Epidermal melanocyte (primary cell): Measurements from ENCODE around the gene CCDC195.

Experiments used
- DNase-seq: peaks from one replicate; pipeline ENCODE4 v3.0.0; 2011; ENCODE audit warnings: low spot score; ENCODE audit not compliant: insufficient read length

CCDC195 gene

GRCh38 chr2:224716201-224716600 is at the start of gene CCDC195:
Gene CCDC195, minus strand, starts transcription at chr2:224716365. Its CDS starts 0 bp downstream, at chr2:224716365.
- no peak for DNase-seq

GRCh38 chr2:224764565-224765236 is 48.5 kb upstream of the CCDC195 start:
- DNase-seq = no peak

GRCh38 chr2:224757934-224758548 is 41.9 kb upstream of the CCDC195 start:
- DNase-seq = no peak

- no peak for DNase-seq
These were observed 37.8 kb upstream of the CCDC195 start for GRCh38 chr2:224753743-224754540.

GRCh38 chr2:224751996-224752698 is 36.0 kb upstream of the CCDC195 start:
- no peak for DNase-seq

- DNase-seq = no peak
These were observed 33.0 kb upstream of the CCDC195 start for GRCh38 chr2:224749136-224749535.

GRCh38 chr2:224747765-224748164 is 31.6 kb upstream of the CCDC195 start:
- no peak for DNase-seq

- no peak for DNase-seq
These were observed 20.1 kb upstream of the CCDC195 start for GRCh38 chr2:224736227-224736626.

GRCh38 chr2:224734949-224735348 is 18.8 kb upstream of the CCDC195 start:
- DNase-seq = no peak

GRCh38 chr2:224731665-224732064 is 15.5 kb upstream of the CCDC195 start:
- DNase-seq = no peak

- DNase-seq = no peak
These were observed 13.3 kb upstream of the CCDC195 start for GRCh38 chr2:224729435-224729834.

GRCh38 chr2:224724331-224724730 is 8.2 kb upstream of the CCDC195 start:
- no peak for DNase-seq

- DNase-seq = no peak
These were observed 7.5 kb upstream of the CCDC195 start for GRCh38 chr2:224723586-224724217.

- no peak for DNase-seq
These were observed 6.6 kb upstream of the CCDC195 start for GRCh38 chr2:224722770-224723169.

- no peak for DNase-seq
These were observed 6.1 kb upstream of the CCDC195 start for GRCh38 chr2:224722250-224722649.

GRCh38 chr2:224716921-224717320 is 756 bp upstream of the CCDC195 start:
- DNase-seq = no peak

GRCh38 chr2:224711859-224712665 is 4.1 kb downstream of the CCDC195 start:
- DNase-seq = peak; percentile 32

- no peak for DNase-seq
These were observed 4.8 kb downstream of the CCDC195 start for GRCh38 chr2:224711381-224711780.

GRCh38 chr2:224709301-224709700 is 6.9 kb downstream of the CCDC195 start:
- no peak for DNase-seq

GRCh38 chr2:224694502-224694901 is 21.7 kb downstream of the CCDC195 start:
- DNase-seq = no peak
